HepG2 (cell line): ENCODE results near the gene VPS26B. TPM values are rescaled to one million over a fixed set of nuclear protein-coding genes. Genes with fewer than 3 reads are reported as not detected.

Experiments used
- ATAC-seq: fragments of 200-7000 bp; cut with Tn5 transposase; 3 replicates; pipeline ENCODE4 v1.9.1; 2020; ENCODE audit warnings: mild to moderate bottlenecking, moderate library complexity
- BruUV-seq: library from RNA; stranded (reverse); fragments of 400-500 nt; replicated peaks from 2 replicates; lab custom pipeline; 2021; lab: Mats Ljungman, UMichigan
- CTCF ChIA-PET: fragments of 300-600 bp; formaldehyde crosslinking; extraction: SDS; loops from one replicate; lab custom pipeline; 2021; ENCODE audit warnings: low total read pairs, inconsistent platforms, low intra/inter-chr PET ratio; lab: Yijun Ruan, JAX
- POLR2A ChIA-PET: fragments of 350-600 bp; sonication (Branson Sonifier 250); formaldehyde crosslinking; loops from one replicate; lab custom pipeline; 2020; ENCODE audit warnings: antibody characterized with exemption, inconsistent platforms; lab: Yijun Ruan, JAX
- DNase-seq: peaks from one replicate; pipeline ENCODE4 v3.0.0-alpha.2; 2015; ENCODE audit warnings: low spot score
- FAIRE-seq: peaks from 3 replicates; lab custom pipeline; 2011; peaks lifted over from hg19 to GRCh38; lab: Jason Lieb, UNC
- H2AFZ ChIP-seq: one replicate; pipeline ENCODE4 v1.6.1; 2011; ENCODE audit warnings: low read length, inconsistent platforms
- H3K27ac ChIP-seq: fragments of 300-600 bp; 3 replicates; pipeline ENCODE4 v1.8.0; 2011; ENCODE audit warnings: mixed run types, mild to moderate bottlenecking, mixed read lengths, low read length, inconsistent platforms; ENCODE audit not compliant: insufficient read depth; ENCODE audit errors: extremely low read length
- H3K27me3 ChIP-seq, 2 experiments: fragments of 200-600 bp in 1 of 2; 2 replicates in 1 of 2; 3 replicates in 1 of 2; pipeline versions ENCODE4 v1.6.0 to v1.8.0; 2011; ENCODE audit warnings: low read length in 2 of 2, mild to moderate bottlenecking in 2 of 2, moderate library complexity in 2 of 2, inconsistent platforms in 1 of 2; ENCODE audit not compliant: insufficient read depth in 2 of 2, control insufficient read depth in 1 of 2
- H3K36me3 ChIP-seq, 2 experiments: fragments of 200-600 bp in 1 of 2; replicated peaks in 1 of 2; 2 replicates in 1 of 2; 3 replicates in 1 of 2; pipeline versions ENCODE4 v1.5.1 to v1.8.0; 2011; ENCODE audit warnings: low read length in 2 of 2, inconsistent platforms in 1 of 2; ENCODE audit not compliant: insufficient read depth in 2 of 2, control insufficient read depth in 1 of 2
- H3K4me1 ChIP-seq: 2 replicates; pipeline ENCODE4 v1.5.1; 2012; ENCODE audit warnings: low read length, inconsistent platforms; ENCODE audit not compliant: insufficient read depth
- H3K4me2 ChIP-seq: 2 replicates; pipeline ENCODE4 v1.6.0; 2011; ENCODE audit warnings: low read depth, low read length, inconsistent platforms
- H3K4me3 ChIP-seq, 3 experiments: fragments of 200-600 bp in 1 of 3; sonication (generic), shearing (Covaris generic) in 1 of 3; replicated peaks in 1 of 3; 2 replicates each; pipeline ENCODE4 v1.5.1; 2011 to 2016; ENCODE audit warnings: low read length in 3 of 3, inconsistent platforms in 2 of 3, low read depth in 2 of 3, mild to moderate bottlenecking in 2 of 3, control low read depth in 1 of 3, mixed read lengths in 1 of 3; ENCODE audit not compliant: insufficient read depth in 1 of 3
- H3K79me2 ChIP-seq: one replicate; pipeline ENCODE4 v1.6.1; 2011; ENCODE audit warnings: low read length, inconsistent platforms; ENCODE audit not compliant: insufficient read depth
- H3K9ac ChIP-seq: 2 replicates; pipeline ENCODE4 v1.6.0; 2011; ENCODE audit warnings: mild to moderate bottlenecking, low read depth, low read length, inconsistent platforms; ENCODE audit not compliant: insufficient read depth
- H3K9me3 ChIP-seq: 2 replicates; pipeline ENCODE4 v1.5.1; 2012; ENCODE audit warnings: mild to moderate bottlenecking, low read length
- H4K20me1 ChIP-seq: 2 replicates; pipeline ENCODE4 v1.6.0; 2011; ENCODE audit warnings: inconsistent platforms, mild to moderate bottlenecking, low read length, moderate library complexity; ENCODE audit not compliant: insufficient read depth
- AGO2 ChIP-seq: fragments of 200-400 bp; formaldehyde crosslinking; optimal IDR thresholded peaks from 2 replicates; pipeline ENCODE3; 2017; ENCODE audit warnings: mild to moderate bottlenecking, low read depth, low read length, moderate library complexity
- CREBL2 ChIP-seq: sonication (generic); formaldehyde crosslinking; IDR thresholded peaks from 2 replicates; pipeline ENCODE4 v1.8.1; 2023; ENCODE audit warnings: missing genetic modification reagents, mild to moderate bottlenecking, borderline replicate concordance
- FOXK1 ChIP-seq: sonication (generic); formaldehyde crosslinking; IDR thresholded peaks from 2 replicates; pipeline ENCODE4 v1.4.0; 2020; ENCODE audit warnings: low read depth, missing genetic modification reagents, borderline replicate concordance
- IRF2 ChIP-seq: IDR thresholded peaks from 2 replicates; pipeline ENCODE4 v1.6.1; 2018; ENCODE audit warnings: missing genetic modification reagents, missing compliant biosample characterization
- MED13 ChIP-seq: sonication (generic); formaldehyde crosslinking; IDR thresholded peaks from 2 replicates; pipeline ENCODE4 v1.5.0; 2020; ENCODE audit warnings: missing genetic modification reagents
- NFIB ChIP-seq: sonication (generic); formaldehyde crosslinking; IDR thresholded peaks from 2 replicates; pipeline ENCODE4 v1.9.0; 2021; ENCODE audit warnings: missing genetic modification reagents, mild to moderate bottlenecking, borderline replicate concordance
- RXRB ChIP-seq: IDR thresholded peaks from 2 replicates; pipeline ENCODE4 v1.6.1; 2016; ENCODE audit warnings: borderline replicate concordance, missing genetic modification reagents, missing compliant biosample characterization
- TOPORS ChIP-seq: sonication (generic); formaldehyde crosslinking; IDR thresholded peaks from 2 replicates; pipeline ENCODE4 v1.8.0; 2023; ENCODE audit warnings: mild to moderate bottlenecking, missing genetic modification reagents
- ZBTB38 ChIP-seq: sonication (generic); formaldehyde crosslinking; IDR thresholded peaks from 2 replicates; pipeline ENCODE4 v1.5.1; 2020; ENCODE audit warnings: mild to moderate bottlenecking, missing genetic modification reagents
- ZNF124 ChIP-seq: sonication (generic); formaldehyde crosslinking; IDR thresholded peaks from 2 replicates; pipeline ENCODE4 v1.4.0; 2020; ENCODE audit warnings: missing genetic modification reagents
- ZNF44 ChIP-seq: sonication (generic); formaldehyde crosslinking; IDR thresholded peaks from 2 replicates; pipeline ENCODE4 v1.5.1; 2020; ENCODE audit warnings: mild to moderate bottlenecking, missing genetic modification reagents
- ZNF460 ChIP-seq: sonication (generic); formaldehyde crosslinking; IDR thresholded peaks from 2 replicates; pipeline ENCODE4 v1.5.1; 2020; ENCODE audit warnings: missing genetic modification reagents, mild to moderate bottlenecking, borderline replicate concordance
- ZNF7 ChIP-seq: IDR thresholded peaks from 2 replicates; pipeline ENCODE4 v1.6.1; 2016; ENCODE audit warnings: missing biosample characterization, missing genetic modification reagents
- WGBS: methylation state at CpG from one replicate; pipeline ENCODE4 v1.1.6; 2017; ENCODE audit warnings: low lambda C conversion rate; 5-methylcytosine and 5-hydroxymethylcytosine counted together
- in situ Hi-C: cut with HindIII; loops from 2 replicates; pipeline ENCODE4 v1.10.0; 2017; ENCODE audit warnings: low pct_unique_long_range_greater_than_20kb; ENCODE audit not compliant: extremely low pct_ligation_motif_present
- intact Hi-C: fragments of 100-400 bp; cut with micrococcal nuclease; formaldehyde crosslinking; loops from one replicate; pipeline ENCODE4 v1.10.0; 2022; ENCODE audit not compliant: unreplicated experiment
- polyA plus RNA-seq, 8 experiments: library from polyadenylated mRNA; depleted of rRNA in 3 of 8; stranded (reverse) in 7 of 8; unstranded in 1 of 8; fragments of >200 nt; fragmentation: Illumina TruSeq in 4 of 8; extraction: Trizol in 4 of 8; gene quantifications; 2 replicates each; pipeline versions ENCODE4 v1.2.1 to v1.2.3, GENCODE V29; 2011 to 2016; ENCODE audit warnings: low read depth in 4 of 8, missing spikeins in 1 of 8, mixed read lengths in 1 of 8; ENCODE audit not compliant: insufficient read depth in 1 of 8
- total RNA-seq, 5 experiments: library from RNA; depleted of rRNA; stranded (reverse); fragments of >200 nt; fragmentation: Illumina TruSeq; extraction: Trizol; gene quantifications; 2 replicates each; pipeline ENCODE4 v1.2.3, GENCODE V29; 2016; ENCODE audit warnings: low read depth in 1 of 5
- TF ChIP-seq, protein P1 (sequence below): sonication (generic); formaldehyde crosslinking; IDR thresholded peaks from 2 replicates; pipeline ENCODE4 v1.4.0; 2020; ENCODE audit warnings: missing genetic modification reagents, mild to moderate bottlenecking, borderline replicate concordance
- TF ChIP-seq, protein P2 (sequence below): sonication (generic); formaldehyde crosslinking; IDR thresholded peaks from 2 replicates; pipeline ENCODE4 v1.4.0; 2020; ENCODE audit warnings: mild to moderate bottlenecking, missing genetic modification reagents
- TF ChIP-seq, protein P3 (sequence below): sonication (generic); formaldehyde crosslinking; IDR thresholded peaks from 2 replicates; pipeline ENCODE4 v1.8.0; 2022; ENCODE audit warnings: low read depth, missing genetic modification reagents

Gene VPS26B
- total and polyA plus RNA-seq, 2 of the 13 experiments (the other 11 are each of a cell fraction or from before 2014, with no cell fraction given) = 20.2 to 23.2 TPM

DNA sequence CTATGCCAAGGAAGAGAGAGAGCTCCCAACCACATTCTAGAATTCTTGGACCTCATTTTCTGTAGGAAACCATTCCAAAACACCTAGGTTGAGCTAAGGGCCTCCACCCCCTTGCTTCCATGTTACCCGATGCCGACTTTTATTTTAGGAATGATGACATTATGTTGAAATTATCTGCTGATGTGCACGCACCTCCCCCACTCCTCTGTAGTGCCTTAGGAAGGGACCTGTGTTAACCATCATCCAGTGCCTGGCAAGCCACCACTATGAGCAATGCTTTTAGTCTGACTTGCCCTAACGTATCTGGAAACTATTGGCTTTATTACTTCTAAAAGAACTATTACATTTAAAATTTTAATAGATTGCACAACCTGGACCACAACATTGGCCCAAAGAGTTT, 42.8 kb upstream of the VPS26B start:
- Histone ChIP-seq H3K9me3 (no peaks in the 10 kb centered on the region), H2AFZ (no peak overlapping the region), H3K9ac (no peak overlapping the region), H3K27me3 (no peaks in the 10 kb centered on the region), H3K27ac (no peak overlapping the region), H3K4me3 (no peak overlapping the region), H3K4me2 (no peak overlapping the region), H3K79me2 (no peaks in the 10 kb centered on the region), H4K20me1 (no peaks in the 10 kb centered on the region), H3K36me3 (peaks cover 13 to 63% of the 10 kb centered on the region in 2 experiments; a peak in 4 of 5 replicates), H3K4me1 (no peaks in the 10 kb centered on the region)
- ATAC-seq (no peak), DNase-seq (no peak), FAIRE-seq (no peak)
- intact Hi-C loops (no loop called here), in situ Hi-C loops (no loop called here)
- BruUV-seq = no TSS peak
- CTCF ChIA-PET = no interaction called here
- POLR2A ChIA-PET = no interaction called here
- TF ChIP-seq CREBL2 (no peak), MED13 (CRISPR knock-in tag) (no peak), TOPORS (CRISPR knock-in tag) (no peak), AGO2 (no peak), NFIB (CRISPR knock-in tag) (no peak), ZNF460 (no peak), RXRB (CRISPR knock-in tag) (no peak), ZBTB38 (CRISPR knock-in tag) (no peak), FOXK1 (CRISPR knock-in tag) (no peak), IRF2 (CRISPR knock-in tag) (no peak), ZNF7 (CRISPR knock-in tag) (no peak), ZNF124 (CRISPR knock-in tag) (no peak), ZNF44 (no peak)
- TF ChIP-seq, protein P1, sequence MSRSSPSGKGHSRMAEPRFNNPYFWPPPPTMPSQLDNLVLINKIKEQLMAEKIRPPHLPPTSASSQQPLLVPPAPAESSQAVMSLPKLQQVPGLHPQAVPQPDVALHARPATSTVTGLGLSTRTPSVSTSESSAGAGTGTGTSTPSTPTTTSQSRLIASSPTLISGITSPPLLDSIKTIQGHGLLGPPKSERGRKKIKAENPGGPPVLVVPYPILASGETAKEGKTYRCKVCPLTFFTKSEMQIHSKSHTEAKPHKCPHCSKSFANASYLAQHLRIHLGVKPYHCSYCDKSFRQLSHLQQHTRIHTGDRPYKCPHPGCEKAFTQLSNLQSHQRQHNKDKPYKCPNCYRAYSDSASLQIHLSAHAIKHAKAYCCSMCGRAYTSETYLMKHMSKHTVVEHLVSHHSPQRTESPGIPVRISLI (CRISPR knock-in tag) = no peak
- TF ChIP-seq, protein P2, sequence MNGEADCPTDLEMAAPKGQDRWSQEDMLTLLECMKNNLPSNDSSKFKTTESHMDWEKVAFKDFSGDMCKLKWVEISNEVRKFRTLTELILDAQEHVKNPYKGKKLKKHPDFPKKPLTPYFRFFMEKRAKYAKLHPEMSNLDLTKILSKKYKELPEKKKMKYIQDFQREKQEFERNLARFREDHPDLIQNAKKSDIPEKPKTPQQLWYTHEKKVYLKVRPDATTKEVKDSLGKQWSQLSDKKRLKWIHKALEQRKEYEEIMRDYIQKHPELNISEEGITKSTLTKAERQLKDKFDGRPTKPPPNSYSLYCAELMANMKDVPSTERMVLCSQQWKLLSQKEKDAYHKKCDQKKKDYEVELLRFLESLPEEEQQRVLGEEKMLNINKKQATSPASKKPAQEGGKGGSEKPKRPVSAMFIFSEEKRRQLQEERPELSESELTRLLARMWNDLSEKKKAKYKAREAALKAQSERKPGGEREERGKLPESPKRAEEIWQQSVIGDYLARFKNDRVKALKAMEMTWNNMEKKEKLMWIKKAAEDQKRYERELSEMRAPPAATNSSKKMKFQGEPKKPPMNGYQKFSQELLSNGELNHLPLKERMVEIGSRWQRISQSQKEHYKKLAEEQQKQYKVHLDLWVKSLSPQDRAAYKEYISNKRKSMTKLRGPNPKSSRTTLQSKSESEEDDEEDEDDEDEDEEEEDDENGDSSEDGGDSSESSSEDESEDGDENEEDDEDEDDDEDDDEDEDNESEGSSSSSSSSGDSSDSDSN (CRISPR knock-in tag) = no peak
- TF ChIP-seq, protein P3, sequence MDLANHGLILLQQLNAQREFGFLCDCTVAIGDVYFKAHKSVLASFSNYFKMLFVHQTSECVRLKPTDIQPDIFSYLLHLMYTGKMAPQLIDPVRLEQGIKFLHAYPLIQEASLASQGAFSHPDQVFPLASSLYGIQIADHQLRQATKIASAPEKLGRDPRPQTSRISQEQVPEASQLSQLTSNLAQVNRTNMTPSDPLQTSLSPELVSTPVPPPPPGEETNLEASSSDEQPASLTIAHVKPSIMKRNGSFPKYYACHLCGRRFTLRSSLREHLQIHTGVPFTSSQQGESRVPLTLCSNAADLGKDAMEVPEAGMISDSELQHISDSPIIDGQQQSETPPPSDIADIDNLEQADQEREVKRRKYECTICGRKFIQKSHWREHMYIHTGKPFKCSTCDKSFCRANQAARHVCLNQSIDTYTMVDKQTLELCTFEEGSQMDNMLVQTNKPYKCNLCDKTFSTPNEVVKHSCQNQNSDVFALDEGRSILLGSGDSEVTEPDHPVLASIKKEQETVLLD (CRISPR knock-in tag) = no peak
- WGBS = 90% methylated on average over 4 of the region's 4 CpGs
